Endothelial cell of umbilical vein (primary cell): ENCODE measurements around the gene DOLPP1. TPM values are rescaled to one million over a fixed set of nuclear protein-coding genes. Genes with fewer than 3 reads are reported as not detected.

Source experiments
- BruUV-seq: library from RNA; stranded (reverse); fragments of 400-500 nt; replicated peaks from 2 replicates; lab custom pipeline; 2021; lab: Mats Ljungman, UMichigan
- CTCF ChIA-PET: fragments of 300-600, 350-600 bp; sonication (Branson Sonifier 250); formaldehyde crosslinking; loops from one replicate; lab custom pipeline; 2021; ENCODE audit warnings: antibody characterized with exemption, inconsistent platforms; lab: Charles Lee
- POLR2A ChIA-PET: fragments of 300-600, 350-600 bp; sonication (Branson Sonifier 250); formaldehyde crosslinking; loops from one replicate; lab custom pipeline; 2021; ENCODE audit warnings: antibody characterized with exemption, inconsistent platforms; lab: Charles Lee
- DNase-seq: peaks from one replicate; pipeline ENCODE4 v3.0.0-alpha.2; 2011; ENCODE audit warnings: low read depth, low spot score
- FAIRE-seq: peaks from 2 replicates; lab custom pipeline; 2011; peaks lifted over from hg19 to GRCh38; lab: Jason Lieb, UNC
- H2AFZ ChIP-seq: 2 replicates; pipeline ENCODE4 v1.6.0; 2012; ENCODE audit warnings: low read depth, low read length, control low read depth, inconsistent platforms
- H3K27ac ChIP-seq: 2 replicates; pipeline ENCODE4 v1.5.1; 2011; ENCODE audit warnings: low read depth, mild to moderate bottlenecking, control low read depth, low read length, moderate library complexity; ENCODE audit not compliant: insufficient read depth
- H3K27me3 ChIP-seq, 2 experiments: 2 replicates each; pipeline versions ENCODE4 v1.6.0 to v1.6.1; 2011; ENCODE audit warnings: low read length in 2 of 2, mixed read lengths in 1 of 2; ENCODE audit not compliant: control insufficient read depth in 2 of 2, insufficient read depth in 2 of 2
- H3K36me3 ChIP-seq, 2 experiments: 2 replicates in 1 of 2; 3 replicates in 1 of 2; pipeline ENCODE4 v1.5.1; 2011; ENCODE audit warnings: low read length in 2 of 2, mild to moderate bottlenecking in 1 of 2, moderate library complexity in 1 of 2; ENCODE audit not compliant: control insufficient read depth in 2 of 2, insufficient read depth in 2 of 2; ENCODE audit errors: extremely low read depth in 1 of 2
- H3K4me1 ChIP-seq: 3 replicates; pipeline ENCODE4 v1.5.1; 2011; ENCODE audit warnings: mild to moderate bottlenecking, low read length; ENCODE audit not compliant: control insufficient read depth, insufficient read depth; ENCODE audit errors: extremely low read depth
- H3K4me2 ChIP-seq: 2 replicates; pipeline ENCODE4 v1.6.1; 2011; ENCODE audit warnings: low read length, control low read depth, mixed read lengths; ENCODE audit not compliant: insufficient read depth
- H3K4me3 ChIP-seq, 3 experiments: fragments of 200-600 bp in 1 of 3; sonication (generic), shearing (Covaris generic) in 1 of 3; replicated peaks in 1 of 3; 2 replicates each; pipeline ENCODE4 v1.5.1; 2011 to 2016; ENCODE audit warnings: control low read depth in 3 of 3, low read length in 3 of 3, mild to moderate bottlenecking in 2 of 3, inconsistent platforms in 1 of 3, low read depth in 1 of 3, moderate library complexity in 1 of 3; ENCODE audit not compliant: insufficient read depth in 1 of 3
- H3K79me2 ChIP-seq: 2 replicates; pipeline ENCODE4 v1.6.0; 2012; ENCODE audit warnings: low read length, inconsistent platforms; ENCODE audit not compliant: control insufficient read depth, insufficient read depth
- H3K9ac ChIP-seq: replicated peaks from 2 replicates; pipeline ENCODE3; 2011; ENCODE audit warnings: low read length, control low read depth; ENCODE audit not compliant: insufficient read depth; ENCODE audit errors: extremely low read depth
- H3K9me1 ChIP-seq: replicated peaks from 3 replicates; pipeline ENCODE4 v1.6.0; 2011; ENCODE audit warnings: mild to moderate bottlenecking, low read length; ENCODE audit not compliant: control insufficient read depth, insufficient read depth; ENCODE audit errors: extremely low read depth
- H3K9me3 ChIP-seq: replicated peaks from 2 replicates; pipeline ENCODE4 v1.5.1; 2012; ENCODE audit warnings: low read length, inconsistent platforms; ENCODE audit not compliant: control insufficient read depth, insufficient read depth
- H4K20me1 ChIP-seq: replicated peaks from 2 replicates; pipeline ENCODE3; 2011; ENCODE audit warnings: mild to moderate bottlenecking, low read length; ENCODE audit not compliant: control insufficient read depth, insufficient read depth; ENCODE audit errors: extremely low read depth
- EZH2 ChIP-seq: IDR thresholded peaks from 2 replicates; pipeline ENCODE4 v1.6.1; 2012; ENCODE audit warnings: borderline replicate concordance, low read depth, mild to moderate bottlenecking, moderate library complexity, low read length, inconsistent platforms; ENCODE audit not compliant: severe bottlenecking
- FOS ChIP-seq: IDR thresholded peaks from 2 replicates; pipeline ENCODE4 v1.6.1; 2011; ENCODE audit warnings: mild to moderate bottlenecking, low read length, moderate library complexity, borderline replicate concordance; ENCODE audit not compliant: insufficient read depth
- MYC ChIP-seq: IDR thresholded peaks from one replicate; pipeline ENCODE4 v1.6.1; 2011; ENCODE audit warnings: mild to moderate bottlenecking, low read depth, low read length
- POLR2AphosphoS5 ChIP-seq: IDR thresholded peaks from 2 replicates; pipeline ENCODE4 v1.6.1; 2012; ENCODE audit warnings: low read depth, mild to moderate bottlenecking, control low read depth, low read length, moderate library complexity; ENCODE audit not compliant: insufficient read depth
- dilution Hi-C: fragments of 300-500 bp; cut with MboI; formaldehyde crosslinking; loops from one replicate; pipeline ENCODE4 v1.15.0; 2019; ENCODE audit warnings: low sequenced_read_pairs; ENCODE audit not compliant: extremely low pct_ligation_motif_present
- intact Hi-C: fragments of 100-400 bp; cut with micrococcal nuclease; formaldehyde crosslinking; loops from one replicate; pipeline ENCODE4 v1.10.0; 2022
- polyA plus RNA-seq, 4 experiments: library from polyadenylated mRNA; depleted of rRNA in 3 of 4; stranded (reverse) in 3 of 4; unstranded in 1 of 4; fragments of >200 nt; gene quantifications; 2 replicates each; pipeline versions ENCODE4 v1.2.1 to v1.2.3, GENCODE V29; 2011 to 2012; ENCODE audit warnings: missing spikeins in 1 of 4
- total RNA-seq: library from RNA; stranded (reverse); gene quantifications from 2 replicates; pipeline ENCODE4 v1.2.3, GENCODE V29; 2021
- TF ChIP-seq, protein P1 (sequence below), 2 donors: IDR thresholded peaks; 1 replicate in 1 of 2; 2 replicates in 1 of 2; pipeline ENCODE4 v1.5.1; 2011; ENCODE audit warnings: low read length in 2 of 2, mild to moderate bottlenecking in 2 of 2, moderate library complexity in 2 of 2, control low read depth in 1 of 2, inconsistent platforms in 1 of 2, low read depth in 1 of 2; ENCODE audit not compliant: insufficient read depth in 1 of 2; ENCODE audit errors: extremely low read depth in 1 of 2

Gene DOLPP1
- total and polyA plus RNA-seq, 2 donors (not counting 3 experiments of a cell fraction or from before 2014, with no cell fraction given) = 17.7 to 28.3 TPM

DNA sequence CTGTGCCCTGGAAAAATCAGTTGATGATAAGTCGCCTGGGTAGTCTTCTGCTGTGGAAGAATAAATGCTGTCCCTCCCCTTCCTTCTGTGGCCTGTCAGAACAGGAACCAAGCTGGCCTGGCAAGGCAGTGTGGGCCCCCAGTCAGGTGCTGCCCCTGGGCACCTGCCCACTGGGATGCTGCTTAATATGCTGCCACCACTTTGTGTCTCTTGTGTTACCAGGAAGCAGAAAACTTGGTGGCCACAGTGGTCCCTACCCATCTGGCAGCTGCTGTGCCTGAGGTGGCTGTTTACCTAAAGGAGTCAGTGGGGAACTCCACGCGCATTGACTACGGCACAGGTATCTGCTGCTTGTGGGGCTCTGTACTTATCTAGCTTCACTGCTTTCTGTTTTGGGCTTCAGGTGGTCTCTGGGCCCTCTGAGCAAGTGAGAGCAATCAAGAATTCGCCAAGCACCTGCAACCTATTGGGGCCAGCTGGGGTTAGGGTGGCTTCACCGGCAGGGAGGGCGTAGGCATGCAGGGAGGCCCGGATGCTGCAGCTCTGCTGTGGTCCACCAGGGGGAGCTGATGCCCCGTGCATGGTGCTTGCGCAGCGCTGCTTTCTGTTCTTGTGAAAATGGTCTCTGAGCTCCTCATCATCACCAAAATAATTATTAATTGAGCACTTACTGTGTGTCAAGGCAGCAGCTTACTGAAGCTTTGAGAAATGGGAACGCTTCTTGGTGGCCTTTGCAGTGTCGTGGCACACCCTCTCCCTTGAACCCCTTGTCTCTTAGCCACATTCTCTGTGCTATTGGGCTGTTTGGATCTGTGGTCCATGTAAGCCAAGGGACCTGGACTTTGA is 50.6 kb downstream of the DOLPP1 start:
- intact Hi-C loops = loop anchor here (1.0 kb wide), 2 partner anchors 479 to 493 kb away; no protein-coding TSS in a partner anchor
- Histone ChIP-seq H4K20me1 (no peaks in the 10 kb centered on the region), H3K9me1 (no peaks in the 10 kb centered on the region), H3K79me2 (no peaks in the 10 kb centered on the region), H3K36me3 (peaks cover 0 to 19% of the 10 kb centered on the region in 2 experiments), H3K4me2 (no peak overlapping the region), H3K4me1 (peaks cover 12% of the 10 kb centered on the region), H3K9me3 (no peaks in the 10 kb centered on the region), H3K4me3 (no peak overlapping the region), H3K27me3 (no peaks in the 10 kb centered on the region), H3K9ac (no peak overlapping the region), H3K27ac (no peak overlapping the region), H2AFZ (no peak overlapping the region)
- BruUV-seq = no TSS peak
- dilution Hi-C loops = no loop called here
- peak; percentile 65 for DNase-seq
- peak; percentile 91 for FAIRE-seq
- POLR2A ChIA-PET = interaction anchor here (0.6 to 1.0 kb wide), 2 partner anchors 35 to 475 kb away, joined by 3 to 5 read pairs; no protein-coding TSS in a partner anchor
- CTCF ChIA-PET = interaction anchor here (0.6 to 12.6 kb wide), 56 partner anchors 8 to 659 kb away, joined by 3 to 232 read pairs (median 5); partner anchors contain the start of genes C9orf50, CRAT, DOLPP1 and IER5L
- TF ChIP-seq FOS = no peak
- no peak for TF ChIP-seq POLR2AphosphoS5
- TF ChIP-seq EZH2 = no peak
- TF ChIP-seq MYC = peak; percentile 26
- TF ChIP-seq, protein P1, sequence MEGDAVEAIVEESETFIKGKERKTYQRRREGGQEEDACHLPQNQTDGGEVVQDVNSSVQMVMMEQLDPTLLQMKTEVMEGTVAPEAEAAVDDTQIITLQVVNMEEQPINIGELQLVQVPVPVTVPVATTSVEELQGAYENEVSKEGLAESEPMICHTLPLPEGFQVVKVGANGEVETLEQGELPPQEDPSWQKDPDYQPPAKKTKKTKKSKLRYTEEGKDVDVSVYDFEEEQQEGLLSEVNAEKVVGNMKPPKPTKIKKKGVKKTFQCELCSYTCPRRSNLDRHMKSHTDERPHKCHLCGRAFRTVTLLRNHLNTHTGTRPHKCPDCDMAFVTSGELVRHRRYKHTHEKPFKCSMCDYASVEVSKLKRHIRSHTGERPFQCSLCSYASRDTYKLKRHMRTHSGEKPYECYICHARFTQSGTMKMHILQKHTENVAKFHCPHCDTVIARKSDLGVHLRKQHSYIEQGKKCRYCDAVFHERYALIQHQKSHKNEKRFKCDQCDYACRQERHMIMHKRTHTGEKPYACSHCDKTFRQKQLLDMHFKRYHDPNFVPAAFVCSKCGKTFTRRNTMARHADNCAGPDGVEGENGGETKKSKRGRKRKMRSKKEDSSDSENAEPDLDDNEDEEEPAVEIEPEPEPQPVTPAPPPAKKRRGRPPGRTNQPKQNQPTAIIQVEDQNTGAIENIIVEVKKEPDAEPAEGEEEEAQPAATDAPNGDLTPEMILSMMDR (IDR thresholded peaks at IDR 0.05; ENCODE audit: extremely low read depth in 1 of 2, insufficient read depth in 1 of 2, low read depth in 1 of 2, low read length in 2 of 2) = peak; percentile 96 to 99
